Upper lobe of right lung (tissue), 1 donor: ENCODE measurements around the gene LDB3. TPM values are rescaled to one million over a fixed set of nuclear protein-coding genes. Genes with fewer than 3 reads are reported as not detected.

Source experiments
- ATAC-seq: fragments of 200-7000 bp; cut with Tn5 transposase; one replicate; pipeline ENCODE4 v1.9.1; 2020; ENCODE audit warnings: mild to moderate bottlenecking, moderate library complexity
- DNase-seq: peaks from one replicate; pipeline ENCODE4 v3.0.0-alpha.2; 2020
- H3K27ac ChIP-seq: fragments of 200-600 bp; one replicate; pipeline ENCODE4 v1.8.0; 2022
- H3K27me3 ChIP-seq: fragments of 200-600 bp; one replicate; pipeline ENCODE4 v1.8.0; 2022; ENCODE audit warnings: mild to moderate bottlenecking
- H3K36me3 ChIP-seq: fragments of 200-600 bp; one replicate; pipeline ENCODE4 v1.8.0; 2022
- H3K4me1 ChIP-seq: fragments of 200-600 bp; one replicate; pipeline ENCODE4 v1.8.0; 2022
- H3K4me3 ChIP-seq: fragments of 200-600 bp; one replicate; pipeline ENCODE4 v1.8.0; 2022; ENCODE audit warnings: mild to moderate bottlenecking
- H3K9me3 ChIP-seq: fragments of 200-600 bp; one replicate; pipeline ENCODE4 v1.8.0; 2022
- CTCF ChIP-seq: fragments of 200-600 bp; IDR thresholded peaks from one replicate; pipeline ENCODE4 v1.8.0; 2022; ENCODE audit warnings: antibody characterized with exemption
- intact Hi-C: fragments of 100-400 bp; cut with DNase I; formaldehyde crosslinking; loops from one replicate; pipeline ENCODE4 v1.11.0; 2022
- total RNA-seq: library from RNA; stranded (reverse); fragmentation: NEBNext Ultra II Directional; extraction: Animal tissue kit (Norgen Biotek cat#: 25700); gene quantifications from one replicate; pipeline ENCODE4 v1.2.1, GENCODE V29; 2021
- donor health status: DM: no; HTN: yes; CAD: no; lungs with severe emphysema.

Gene LDB3
- total RNA-seq, 1 donor from 2014 or later: 2.5 TPM

GRCh38 chr10:86659161-86659691 lies 9.1 kb upstream of the LDB3 start:
- intact Hi-C loops: no loop called here
- ATAC-seq (no peak), DNase-seq (peak; percentile 59)
- Histone ChIP-seq H3K4me1 (no peaks in the 10 kb centered on the region), H3K27ac (no peak overlapping the region), H3K9me3 (no peaks in the 10 kb centered on the region), H3K36me3 (no peaks in the 10 kb centered on the region), H3K4me3 (no peak overlapping the region), H3K27me3 (no peaks in the 10 kb centered on the region)
- no peak for TF ChIP-seq CTCF

- no peaks in the 10 kb centered on the region for H3K27me3 ChIP-seq
- intact Hi-C loops: no loop called here
- DNase-seq (peak; percentile 62), ATAC-seq (no peak)
- no peak overlapping the region for H3K27ac ChIP-seq
- no peaks in the 10 kb centered on the region for H3K4me1 ChIP-seq
- no peak for TF ChIP-seq CTCF
- H3K4me3 ChIP-seq: no peak overlapping the region
- no peaks in the 10 kb centered on the region for H3K36me3 ChIP-seq
- H3K9me3 ChIP-seq: no peaks in the 10 kb centered on the region
Observed at GRCh38 chr10:86659721-86660453, 8.4 kb upstream of the LDB3 start.

- no peaks in the 10 kb centered on the region for H3K9me3 ChIP-seq
- no peaks in the 10 kb centered on the region for H3K36me3 ChIP-seq
- H3K4me3 ChIP-seq: no peak overlapping the region
- ATAC-seq (peak; percentile 22), DNase-seq (peak; percentile 61)
- no peak for TF ChIP-seq CTCF
- intact Hi-C loops: no loop called here
- H3K4me1 ChIP-seq: no peaks in the 10 kb centered on the region
- no peaks in the 10 kb centered on the region for H3K27me3 ChIP-seq
- no peak overlapping the region for H3K27ac ChIP-seq
Observed at GRCh38 chr10:86661161-86662025, 6.9 kb upstream of the LDB3 start.

- Histone ChIP-seq H3K36me3 (no peaks in the 10 kb centered on the region), H3K4me3 (no peak overlapping the region), H3K27ac (no peak overlapping the region), H3K4me1 (no peaks in the 10 kb centered on the region), H3K9me3 (no peaks in the 10 kb centered on the region), H3K27me3 (no peaks in the 10 kb centered on the region)
- peak; percentile 57 for DNase-seq
- no peak for TF ChIP-seq CTCF
- ATAC-seq: no peak
- intact Hi-C loops: no loop called here
Observed at GRCh38 chr10:86662186-86663045, 5.9 kb upstream of the LDB3 start.

GRCh38 chr10:86663046-86663345 lies 5.3 kb upstream of the LDB3 start:
- Histone ChIP-seq H3K4me3 (no peak overlapping the region), H3K36me3 (no peaks in the 10 kb centered on the region), H3K4me1 (no peaks in the 10 kb centered on the region), H3K9me3 (no peaks in the 10 kb centered on the region), H3K27ac (no peak overlapping the region), H3K27me3 (no peaks in the 10 kb centered on the region)
- no peak for ATAC-seq
- no peak for TF ChIP-seq CTCF
- intact Hi-C loops: no loop called here
- DNase-seq: no peak
